Lung microvascular endothelial cell (primary cell): Measurements from ENCODE around the gene AMELX. TPM values are rescaled to one million over a fixed set of nuclear protein-coding genes. Genes with fewer than 3 reads are reported as not detected.

Source experiments
- total RNA-seq: library from RNA; depleted of rRNA; stranded (reverse); fragments of >200 nt; gene quantifications from 2 replicates; pipeline ENCODE4 v1.2.1, GENCODE V29; 2014

AMELX gene
- total RNA-seq, 1 donor from 2014 or later, result not detected

Other genes with a start within 250 kb of the AMELX start
- 15.5 and 16.5 TPM in 2 replicates for gene HCCS, start 182.1 kb upstream of the AMELX start, total RNA-seq